Measurements from ENCODE around the gene GPR39.

The GPR39 gene

DNA sequence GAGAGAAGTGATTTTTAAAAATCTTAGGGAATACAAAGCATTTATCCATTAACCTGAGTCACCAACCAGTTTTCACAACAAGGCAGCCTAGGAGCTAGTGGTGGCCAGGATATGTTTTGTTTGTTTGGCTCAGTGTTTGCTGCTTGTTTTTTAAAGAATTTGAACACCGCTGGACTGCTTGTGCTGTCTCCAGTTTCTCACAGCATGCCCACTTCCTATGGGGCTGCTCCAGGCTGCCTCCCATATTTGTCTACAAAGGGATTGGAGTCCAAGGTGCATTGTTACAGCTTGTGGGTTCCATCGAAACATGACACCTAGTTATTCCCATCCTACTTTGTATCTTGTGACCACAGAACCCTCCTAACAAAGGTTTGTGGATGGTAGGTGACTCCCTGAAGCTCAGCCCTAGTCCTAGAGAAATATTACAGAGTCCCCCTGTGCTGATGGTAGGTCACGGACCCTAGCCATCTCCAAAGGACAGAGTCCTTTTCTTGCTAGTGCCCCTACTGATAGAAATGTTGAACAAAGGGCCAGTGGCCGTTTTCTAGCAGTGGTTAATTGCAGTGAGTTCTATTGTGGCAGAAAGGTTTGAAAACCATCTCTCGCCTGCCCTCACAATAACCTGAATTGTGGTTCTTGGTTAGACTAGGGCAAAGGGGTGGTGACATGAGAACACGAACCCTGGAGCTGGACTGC lies 23.2 kb downstream of the GPR39 start:
- TF ChIP-seq, protein P1, sequence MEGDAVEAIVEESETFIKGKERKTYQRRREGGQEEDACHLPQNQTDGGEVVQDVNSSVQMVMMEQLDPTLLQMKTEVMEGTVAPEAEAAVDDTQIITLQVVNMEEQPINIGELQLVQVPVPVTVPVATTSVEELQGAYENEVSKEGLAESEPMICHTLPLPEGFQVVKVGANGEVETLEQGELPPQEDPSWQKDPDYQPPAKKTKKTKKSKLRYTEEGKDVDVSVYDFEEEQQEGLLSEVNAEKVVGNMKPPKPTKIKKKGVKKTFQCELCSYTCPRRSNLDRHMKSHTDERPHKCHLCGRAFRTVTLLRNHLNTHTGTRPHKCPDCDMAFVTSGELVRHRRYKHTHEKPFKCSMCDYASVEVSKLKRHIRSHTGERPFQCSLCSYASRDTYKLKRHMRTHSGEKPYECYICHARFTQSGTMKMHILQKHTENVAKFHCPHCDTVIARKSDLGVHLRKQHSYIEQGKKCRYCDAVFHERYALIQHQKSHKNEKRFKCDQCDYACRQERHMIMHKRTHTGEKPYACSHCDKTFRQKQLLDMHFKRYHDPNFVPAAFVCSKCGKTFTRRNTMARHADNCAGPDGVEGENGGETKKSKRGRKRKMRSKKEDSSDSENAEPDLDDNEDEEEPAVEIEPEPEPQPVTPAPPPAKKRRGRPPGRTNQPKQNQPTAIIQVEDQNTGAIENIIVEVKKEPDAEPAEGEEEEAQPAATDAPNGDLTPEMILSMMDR (IDR thresholded peaks at IDR 0.05) = no peak
- Mint-ChIP-seq H3K36me3 (ENCODE audit: low read depth) (no peaks in the 10 kb centered on the region), H3K4me3 (no peak overlapping the region), H3K9me3 (no peaks in the 10 kb centered on the region), H3K27me3 (ENCODE audit: low read depth, poor library complexity) (no peaks in the 10 kb centered on the region), H3K27ac (no peak overlapping the region), H3K4me1 (peaks cover 36% of the 10 kb centered on the region)
- DNase-seq = no peak

DNA sequence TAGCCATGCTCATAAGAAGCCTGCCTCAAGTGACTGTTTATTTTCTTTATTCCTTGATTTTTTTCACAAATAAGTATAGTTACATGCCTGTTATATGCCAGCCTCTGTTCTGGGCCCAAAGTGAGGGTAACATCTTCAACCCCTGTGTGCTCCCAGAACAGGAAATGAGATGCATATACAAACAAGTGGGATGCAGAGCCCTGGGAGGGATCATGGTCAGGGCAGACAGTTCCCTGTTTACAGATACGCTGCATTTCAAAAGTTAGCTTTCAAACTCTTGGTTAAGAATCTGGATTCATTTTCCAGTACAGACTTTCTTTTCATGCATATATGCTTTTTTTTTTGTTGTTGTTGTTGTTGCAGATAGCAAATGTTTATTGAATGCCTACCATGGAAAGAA lies 24.4 kb downstream of the GPR39 start:
- H3K4me1 Mint-ChIP-seq = peaks cover 36% of the 10 kb centered on the region
- peak overlapping the region; percentile 32 for H3K27ac Mint-ChIP-seq
- no peak overlapping the region for H3K4me3 Mint-ChIP-seq
- TF ChIP-seq, protein P1 (IDR thresholded peaks at IDR 0.05) = no peak
- no peaks in the 10 kb centered on the region for H3K36me3 Mint-ChIP-seq (ENCODE audit: low read depth)
- no peaks in the 10 kb centered on the region for H3K27me3 Mint-ChIP-seq (ENCODE audit: low read depth, poor library complexity)
- H3K9me3 Mint-ChIP-seq = no peaks in the 10 kb centered on the region
- no peak for DNase-seq

DNA sequence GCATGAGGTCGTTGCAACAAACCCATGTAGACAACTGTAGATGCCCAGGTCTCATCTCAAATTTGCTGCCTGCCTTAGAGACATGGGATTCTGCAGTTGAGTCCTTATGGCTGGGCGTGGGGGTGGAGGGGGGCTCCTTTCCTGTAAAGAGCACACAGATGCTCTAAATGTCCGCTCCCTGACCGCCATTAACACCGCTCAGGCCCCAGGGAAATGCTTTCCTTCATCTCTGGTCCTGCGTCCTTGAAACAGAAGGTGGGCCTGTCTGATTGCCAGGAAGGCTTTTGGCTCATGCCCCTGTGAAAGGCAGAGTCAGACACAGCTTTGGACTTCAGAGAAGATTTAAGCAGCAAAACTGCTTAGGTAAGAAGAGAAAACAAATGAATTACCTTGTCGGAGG lies 25.7 kb downstream of the GPR39 start:
- no peaks in the 10 kb centered on the region for H3K9me3 Mint-ChIP-seq
- peaks cover 36% of the 10 kb centered on the region for H3K4me1 Mint-ChIP-seq
- H3K36me3 Mint-ChIP-seq (ENCODE audit: low read depth) = no peaks in the 10 kb centered on the region
- H3K27me3 Mint-ChIP-seq (ENCODE audit: low read depth, poor library complexity) = no peaks in the 10 kb centered on the region
- TF ChIP-seq, protein P1 (IDR thresholded peaks at IDR 0.05) = no peak
- no peak for DNase-seq
- no peak overlapping the region for H3K4me3 Mint-ChIP-seq
- H3K27ac Mint-ChIP-seq = no peak overlapping the region

DNA sequence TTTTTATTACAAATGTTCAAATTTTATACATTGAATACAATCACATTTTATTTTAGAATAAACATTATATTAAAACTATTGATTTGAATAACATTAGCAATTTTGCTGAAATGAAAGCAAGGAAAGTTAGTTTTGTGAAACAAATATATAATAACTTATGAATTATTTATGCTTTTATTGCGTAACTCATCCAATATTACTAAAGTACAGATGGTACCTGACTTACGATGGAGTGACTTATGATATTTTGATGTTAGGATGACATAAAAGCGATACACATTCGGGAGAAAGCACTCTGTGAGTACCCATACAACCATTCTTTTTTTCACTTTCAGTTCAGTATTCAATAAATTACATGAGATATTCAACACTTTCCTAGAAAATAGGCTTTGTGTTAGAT lies 26.5 kb downstream of the GPR39 start:
- TF ChIP-seq, protein P1 (IDR thresholded peaks at IDR 0.05) = no peak
- Mint-ChIP-seq H3K36me3 (ENCODE audit: low read depth) (no peaks in the 10 kb centered on the region), H3K27ac (no peak overlapping the region), H3K27me3 (ENCODE audit: low read depth, poor library complexity) (no peaks in the 10 kb centered on the region), H3K4me3 (no peak overlapping the region), H3K9me3 (no peaks in the 10 kb centered on the region), H3K4me1 (peaks cover 38% of the 10 kb centered on the region)
- DNase-seq = no peak

DNA sequence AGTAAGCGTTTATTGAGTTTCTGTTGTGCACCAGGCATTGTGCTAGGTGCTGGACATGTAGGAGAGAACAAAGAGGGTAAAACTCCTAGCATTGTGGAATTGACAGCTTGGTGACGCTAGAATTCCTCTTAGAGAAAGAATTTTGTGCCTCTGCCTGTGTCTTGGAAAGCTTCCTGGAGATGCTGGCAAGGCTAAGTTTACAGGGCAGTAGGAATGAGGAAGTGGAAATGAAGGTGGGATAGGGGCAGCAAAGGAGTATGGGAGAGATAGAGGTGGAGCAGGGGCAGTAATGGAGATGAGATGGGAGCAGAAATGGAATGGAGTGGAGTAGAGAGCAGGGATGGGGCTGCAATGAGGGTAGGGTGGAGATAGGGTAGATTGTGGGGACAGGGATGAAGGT lies 29.8 kb downstream of the GPR39 start:
- no peaks in the 10 kb centered on the region for H3K9me3 Mint-ChIP-seq
- no peaks in the 10 kb centered on the region for H3K36me3 Mint-ChIP-seq (ENCODE audit: low read depth)
- TF ChIP-seq, protein P1 (IDR thresholded peaks at IDR 0.05) = no peak
- DNase-seq = no peak
- no peak overlapping the region for H3K4me3 Mint-ChIP-seq
- peaks cover 23% of the 10 kb centered on the region for H3K4me1 Mint-ChIP-seq
- no peaks in the 10 kb centered on the region for H3K27me3 Mint-ChIP-seq (ENCODE audit: low read depth, poor library complexity)
- H3K27ac Mint-ChIP-seq = no peak overlapping the region

DNA sequence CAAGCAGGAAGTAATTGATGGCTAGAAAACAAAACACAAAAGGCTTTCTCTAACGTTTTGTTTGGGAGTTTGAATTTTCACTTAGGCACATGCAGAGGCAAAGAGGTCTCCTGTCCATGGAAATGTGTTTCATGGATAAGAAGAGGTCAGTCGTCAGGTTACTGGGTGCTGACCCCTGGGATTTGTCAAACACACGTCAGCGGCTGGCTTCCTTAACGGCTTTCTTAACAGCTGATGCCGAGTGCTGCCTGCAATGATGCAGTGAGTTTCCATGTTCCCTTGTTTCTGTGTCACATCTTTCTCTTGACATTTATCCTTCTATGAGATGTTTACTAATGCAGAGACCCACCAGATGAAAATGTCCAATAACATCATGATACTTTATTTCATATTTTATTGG lies 31.7 kb downstream of the GPR39 start:
- no peak for DNase-seq
- Mint-ChIP-seq H3K4me3 (no peak overlapping the region), H3K9me3 (peaks cover 10% of the 10 kb centered on the region), H3K4me1 (peaks cover 16% of the 10 kb centered on the region), H3K36me3 (ENCODE audit: low read depth) (no peaks in the 10 kb centered on the region), H3K27me3 (ENCODE audit: low read depth, poor library complexity) (peaks cover 3% of the 10 kb centered on the region), H3K27ac (peak overlapping the region; percentile 17)
- TF ChIP-seq, protein P1 (IDR thresholded peaks at IDR 0.05) = no peak
